ENCODE results near the gene CNGB1. TPM values are rescaled to one million over a fixed set of nuclear protein-coding genes. Genes with fewer than 3 reads are reported as not detected.

Gene CNGB1
- total and polyA plus RNA-seq, 2 of the 13 experiments (the other 11 are each of a cell fraction or from before 2014, with no cell fraction given): 0.02 to 0.15 TPM

DNA sequence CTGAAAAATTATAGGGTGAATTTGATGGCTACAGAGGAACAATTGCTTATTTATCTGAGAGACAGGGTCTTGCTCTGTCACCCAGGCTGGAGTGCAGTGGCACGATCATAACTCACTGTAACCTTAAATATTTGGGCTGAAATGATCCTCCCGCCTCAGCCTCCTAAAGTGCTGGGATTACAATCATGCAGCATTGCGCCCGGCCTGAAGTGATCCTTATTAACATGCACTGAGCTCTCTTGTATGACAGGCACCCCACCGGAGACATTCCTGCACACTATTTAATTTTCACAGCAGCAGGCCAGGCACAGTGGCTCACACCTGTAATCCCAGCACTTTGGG is 77.7 kb downstream of the CNGB1 start (continued):
- TF ChIP-seq, protein P1, sequence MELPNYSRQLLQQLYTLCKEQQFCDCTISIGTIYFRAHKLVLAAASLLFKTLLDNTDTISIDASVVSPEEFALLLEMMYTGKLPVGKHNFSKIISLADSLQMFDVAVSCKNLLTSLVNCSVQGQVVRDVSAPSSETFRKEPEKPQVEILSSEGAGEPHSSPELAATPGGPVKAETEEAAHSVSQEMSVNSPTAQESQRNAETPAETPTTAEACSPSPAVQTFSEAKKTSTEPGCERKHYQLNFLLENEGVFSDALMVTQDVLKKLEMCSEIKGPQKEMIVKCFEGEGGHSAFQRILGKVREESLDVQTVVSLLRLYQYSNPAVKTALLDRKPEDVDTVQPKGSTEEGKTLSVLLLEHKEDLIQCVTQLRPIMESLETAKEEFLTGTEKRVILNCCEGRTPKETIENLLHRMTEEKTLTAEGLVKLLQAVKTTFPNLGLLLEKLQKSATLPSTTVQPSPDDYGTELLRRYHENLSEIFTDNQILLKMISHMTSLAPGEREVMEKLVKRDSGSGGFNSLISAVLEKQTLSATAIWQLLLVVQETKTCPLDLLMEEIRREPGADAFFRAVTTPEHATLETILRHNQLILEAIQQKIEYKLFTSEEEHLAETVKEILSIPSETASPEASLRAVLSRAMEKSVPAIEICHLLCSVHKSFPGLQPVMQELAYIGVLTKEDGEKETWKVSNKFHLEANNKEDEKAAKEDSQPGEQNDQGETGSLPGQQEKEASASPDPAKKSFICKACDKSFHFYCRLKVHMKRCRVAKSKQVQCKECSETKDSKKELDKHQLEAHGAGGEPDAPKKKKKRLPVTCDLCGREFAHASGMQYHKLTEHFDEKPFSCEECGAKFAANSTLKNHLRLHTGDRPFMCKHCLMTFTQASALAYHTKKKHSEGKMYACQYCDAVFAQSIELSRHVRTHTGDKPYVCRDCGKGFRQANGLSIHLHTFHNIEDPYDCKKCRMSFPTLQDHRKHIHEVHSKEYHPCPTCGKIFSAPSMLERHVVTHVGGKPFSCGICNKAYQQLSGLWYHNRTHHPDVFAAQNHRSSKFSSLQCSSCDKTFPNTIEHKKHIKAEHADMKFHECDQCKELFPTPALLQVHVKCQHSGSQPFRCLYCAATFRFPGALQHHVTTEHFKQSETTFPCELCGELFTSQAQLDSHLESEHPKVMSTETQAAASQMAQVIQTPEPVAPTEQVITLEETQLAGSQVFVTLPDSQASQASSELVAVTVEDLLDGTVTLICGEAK (IDR thresholded peaks at IDR 0.05): no peak
- TF ChIP-seq, protein P1 (CRISPR knock-in tag; IDR thresholded peaks at IDR 0.05): no peak
- TF ChIP-seq CHCHD3 (CRISPR knock-in tag; IDR thresholded peaks at IDR 0.05) (0 out of 2 replicates have a peak, but pooled peaks have one; percentile 62), ZKSCAN8 (CRISPR knock-in tag; IDR thresholded peaks at IDR 0.05; ENCODE audit: borderline replicate concordance) (no peak), IRX3 (CRISPR knock-in tag; IDR thresholded peaks at IDR 0.05; ENCODE audit: borderline replicate concordance, low read depth) (0 out of 2 replicates have a peak, but pooled peaks have one; percentile 36), ZMYM2 (CRISPR knock-in tag; IDR thresholded peaks at IDR 0.05) (no peak), TARDBP (CRISPR knock-in tag; IDR thresholded peaks at IDR 0.05) (peak; percentile 7; the same call in 1 of the 2 replicates), ZNF879 (CRISPR knock-in tag; IDR thresholded peaks at IDR 0.05) (no peak), PLRG1 (conservative IDR thresholded peaks at IDR 0.05) (no peak), ZNF546 (CRISPR knock-in tag; conservative IDR thresholded peaks at IDR 0.05) (no peak), GTF2F1 (IDR thresholded peaks at IDR 0.05; ENCODE audit: low read length) (no peak), RARG (CRISPR knock-in tag; IDR thresholded peaks at IDR 0.05; ENCODE audit: low read depth) (no peak)
- TF ChIP-seq, protein P2, sequence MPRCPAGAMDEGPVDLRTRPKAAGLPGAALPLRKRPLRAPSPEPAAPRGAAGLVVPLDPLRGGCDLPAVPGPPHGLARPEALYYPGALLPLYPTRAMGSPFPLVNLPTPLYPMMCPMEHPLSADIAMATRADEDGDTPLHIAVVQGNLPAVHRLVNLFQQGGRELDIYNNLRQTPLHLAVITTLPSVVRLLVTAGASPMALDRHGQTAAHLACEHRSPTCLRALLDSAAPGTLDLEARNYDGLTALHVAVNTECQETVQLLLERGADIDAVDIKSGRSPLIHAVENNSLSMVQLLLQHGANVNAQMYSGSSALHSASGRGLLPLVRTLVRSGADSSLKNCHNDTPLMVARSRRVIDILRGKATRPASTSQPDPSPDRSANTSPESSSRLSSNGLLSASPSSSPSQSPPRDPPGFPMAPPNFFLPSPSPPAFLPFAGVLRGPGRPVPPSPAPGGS (CRISPR knock-in tag; IDR thresholded peaks at IDR 0.05): peak; percentile 34; the same call in 1 of the 2 replicates
- TF ChIP-seq, protein P3, sequence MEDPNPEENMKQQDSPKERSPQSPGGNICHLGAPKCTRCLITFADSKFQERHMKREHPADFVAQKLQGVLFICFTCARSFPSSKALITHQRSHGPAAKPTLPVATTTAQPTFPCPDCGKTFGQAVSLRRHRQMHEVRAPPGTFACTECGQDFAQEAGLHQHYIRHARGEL (CRISPR knock-in tag; IDR thresholded peaks at IDR 0.05): 0 out of 2 replicates have a peak, but pooled peaks have one; percentile 34

All from HepG2 (cell line).